Measurements from ENCODE around the gene DGKI.

DNA sequence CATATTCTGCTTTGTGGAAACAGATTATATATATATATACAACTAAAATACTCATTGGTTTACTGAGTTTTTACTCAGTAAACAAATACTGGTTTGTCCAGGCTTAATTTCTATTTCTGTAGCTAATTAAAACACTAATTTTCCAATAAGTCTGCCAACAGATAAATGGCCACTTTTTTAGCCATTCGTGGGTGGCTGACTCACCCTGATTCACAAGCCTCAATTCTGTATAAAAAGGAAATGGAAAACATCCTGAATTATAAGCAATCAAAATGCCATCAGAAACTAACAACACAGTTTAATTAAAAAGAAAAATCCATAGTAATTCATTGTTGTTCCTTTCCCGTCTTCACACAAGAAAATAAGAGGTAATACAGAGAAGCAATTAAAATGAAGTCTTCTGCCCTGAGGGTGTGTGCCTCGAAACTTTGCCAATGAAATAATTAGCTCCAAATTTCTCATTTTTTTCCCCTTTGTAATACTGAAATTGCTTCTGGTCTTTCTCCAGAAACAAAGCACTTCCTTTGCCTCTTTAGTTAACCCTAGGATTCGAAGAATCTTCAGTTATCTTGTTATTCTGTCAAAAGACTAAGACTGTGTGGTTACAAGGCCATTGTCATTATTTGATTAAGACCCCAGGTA lies 384.6 kb downstream of the DGKI start:
- no peak for TF ChIP-seq CTCF (IDR thresholded peaks at IDR 0.05)
- TF ChIP-seq POLR2A (IDR thresholded peaks at IDR 0.05) = no peak

Measured in suprapubic skin (tissue), 3 donors.